Natural killer cell (primary cell): ENCODE data around the gene STAC. TPM values are rescaled to one million over a fixed set of nuclear protein-coding genes. Genes with fewer than 3 reads are reported as not detected.

Source experiments
- ATAC-seq, 3 donors: fragments of 150-1000 bp in 2 of 3; fragments of 200-7000 bp in 1 of 3; cut with Tn5 transposase; 1 replicate in 1 of 3; 2 replicates in 2 of 3; pipeline ENCODE4 v1.10.0; 2021; ENCODE audit warnings: mild to moderate bottlenecking in 2 of 3, moderate library complexity in 2 of 3
- DNase-seq, 2 donors: peaks; one replicate each; pipeline versions ENCODE4 v3.0.0 to v3.0.0-alpha.2; 2013 to 2021; ENCODE audit warnings: mixed read lengths in 1 of 2
- H3K27ac ChIP-seq: one replicate; pipeline ENCODE4 v1.5.1; 2013; ENCODE audit warnings: mild to moderate bottlenecking, low read length
- H3K27me3 ChIP-seq: one replicate; pipeline ENCODE4 v1.6.1; 2013; ENCODE audit warnings: low read length; ENCODE audit not compliant: control insufficient read depth, insufficient read depth
- H3K36me3 ChIP-seq: one replicate; pipeline ENCODE4 v1.6.1; 2013; ENCODE audit warnings: low read length; ENCODE audit not compliant: control insufficient read depth, insufficient read depth
- H3K4me1 ChIP-seq: one replicate; pipeline ENCODE4 v1.6.1; 2013; ENCODE audit warnings: low read length; ENCODE audit not compliant: control insufficient read depth, insufficient read depth
- H3K4me3 ChIP-seq: one replicate; pipeline ENCODE4 v1.5.1; 2013; ENCODE audit warnings: low read length
- H3K9me3 ChIP-seq: one replicate; pipeline ENCODE4 v1.6.1; 2013; ENCODE audit warnings: low read length; ENCODE audit not compliant: control insufficient read depth, insufficient read depth
- H3K27ac Mint-ChIP-seq, 2 donors: one replicate each; pipeline ENCODE4 v1.8.0; 2022; ENCODE audit warnings: mild to moderate bottlenecking in 2 of 2, mixed read lengths in 2 of 2, moderate library complexity in 1 of 2
- H3K27me3 Mint-ChIP-seq, 2 donors: one replicate each; pipeline ENCODE4 v1.8.0; 2022; ENCODE audit warnings: low read depth in 2 of 2, mixed read lengths in 2 of 2
- H3K36me3 Mint-ChIP-seq: one replicate; pipeline ENCODE4 v1.8.0; 2022; ENCODE audit warnings: mixed read lengths
- H3K4me1 Mint-ChIP-seq, 2 donors: one replicate each; pipeline ENCODE4 v1.8.0; 2022; ENCODE audit warnings: mixed read lengths in 2 of 2
- H3K4me3 Mint-ChIP-seq: one replicate; pipeline ENCODE4 v1.8.0; 2022; ENCODE audit warnings: mild to moderate bottlenecking, moderate library complexity, mixed read lengths
- H3K9me3 Mint-ChIP-seq, 2 donors: one replicate each; pipeline ENCODE4 v1.8.0; 2022; ENCODE audit warnings: mixed read lengths in 2 of 2
- CTCF ChIP-seq: fragments of 200-600 bp; IDR thresholded peaks from one replicate; pipeline ENCODE4 v1.8.0; 2022; ENCODE audit warnings: antibody characterized with exemption
- WGBS: methylation state at CpG from one replicate; pipeline ENCODE4 v1.1.7; 2013; ENCODE audit warnings: missing lambda C conversion rate; ENCODE audit not compliant: insufficient coverage; 5-methylcytosine and 5-hydroxymethylcytosine counted together
- intact Hi-C: fragments of 100-400 bp; cut with micrococcal nuclease; formaldehyde crosslinking; loops from one replicate; pipeline ENCODE4 v1.14.2; 2022
- total RNA-seq, 4 donors: library from RNA; stranded (reverse); fragments of 120-200 nt in 1 of 4; gene quantifications; one replicate each; pipeline versions ENCODE4 v1.2.3 to v1.2.4, GENCODE V29; 2013 to 2022

The STAC gene
- total RNA-seq, 3 donors from 2014 or later (not counting 1 experiment from before 2014, with no cell fraction given): not detected

GRCh38 chr3:36596419-36596818 lies 216.1 kb downstream of the STAC start:
- Histone ChIP-seq H3K4me3 (no peak overlapping the region), H3K4me1 (no peaks in the 10 kb centered on the region), H3K27ac (no peak overlapping the region), H3K9me3 (no peaks in the 10 kb centered on the region), H3K36me3 (no peaks in the 10 kb centered on the region), H3K27me3 (no peaks in the 10 kb centered on the region)
- Mint-ChIP-seq H3K36me3 (no peaks in the 10 kb centered on the region), H3K9me3 (no peaks in the 10 kb centered on the region), H3K27ac (no peak overlapping the region), H3K4me1 (no peaks in the 10 kb centered on the region), H3K4me3 (no peak overlapping the region), H3K27me3 (no peaks in the 10 kb centered on the region)
- WGBS: 55% methylated on average over 2 of the region's 2 CpGs
- DNase-seq (no peak), ATAC-seq (no peak)
- intact Hi-C loops: no loop called here
- no peak for TF ChIP-seq CTCF

GRCh38 chr3:36597422-36597821 lies 217.1 kb downstream of the STAC start:
- DNase-seq: no peak
- no peaks in the 10 kb centered on the region for H3K36me3 Mint-ChIP-seq
- Histone ChIP-seq H3K4me3 (no peak overlapping the region), H3K27me3 (no peaks in the 10 kb centered on the region), H3K27ac (no peak overlapping the region), H3K36me3 (no peaks in the 10 kb centered on the region), H3K4me1 (no peaks in the 10 kb centered on the region), H3K9me3 (no peaks in the 10 kb centered on the region)
- H3K9me3 Mint-ChIP-seq: no peaks in the 10 kb centered on the region
- 71% methylated on average over 2 of the region's 2 CpGs for WGBS
- no peak overlapping the region for H3K27ac Mint-ChIP-seq
- H3K4me3 Mint-ChIP-seq: no peak overlapping the region
- H3K4me1 Mint-ChIP-seq: no peaks in the 10 kb centered on the region
- H3K27me3 Mint-ChIP-seq: no peaks in the 10 kb centered on the region
- intact Hi-C loops: no loop called here
- no peak for TF ChIP-seq CTCF
- ATAC-seq: no peak
